NCI-H2107 treated with DMSO at 0.1 percent for 48 hours (cell line): ENCODE results near the gene TUT7.
A peak's percentile ranks its signal among the peaks of the same experiment; 100 is the strongest.
"Not testable (repeated sequence)": the region's sequence is repeated elsewhere in the genome, so short reads cannot be mapped to it uniquely, and the experiment has no call there.

Experiments used
- DNase-seq: peaks from one replicate; lab custom pipeline; 2025; ENCODE audit not compliant: unreplicated experiment; lab: John Stamatoyannopoulos, UW

The TUT7 gene

GRCh38 chr9:86354011-86354817 lies at the start of gene TUT7:
Gene TUT7, minus strand, starts transcription at chr9:86354410. Its CDS starts 1,211 bp downstream, at chr9:86353199.
- peak; percentile 89 for DNase-seq

- no peak for DNase-seq
These were observed 48.4 kb upstream of the TUT7 start for GRCh38 chr9:86402591-86402990.

- no peak for DNase-seq
These were observed 42.2 kb upstream of the TUT7 start for GRCh38 chr9:86396412-86396811.

- not testable (repeated sequence) for DNase-seq
These were observed 36.0 kb upstream of the TUT7 start for GRCh38 chr9:86390184-86390583.

- DNase-seq = no peak
These were observed 35.4 kb upstream of the TUT7 start for GRCh38 chr9:86389628-86390027.

GRCh38 chr9:86387376-86387775 lies 33.2 kb upstream of the TUT7 start:
- no peak for DNase-seq

- not testable (repeated sequence) for DNase-seq
These were observed 28.8 kb upstream of the TUT7 start for GRCh38 chr9:86383000-86383399.

- DNase-seq = no peak
These were observed 21.8 kb upstream of the TUT7 start for GRCh38 chr9:86376016-86376415.

GRCh38 chr9:86369810-86370209 lies 15.6 kb upstream of the TUT7 start:
- no peak for DNase-seq

GRCh38 chr9:86368871-86369521 lies 14.8 kb upstream of the TUT7 start:
- DNase-seq = no peak

GRCh38 chr9:86361176-86361575 lies 7.0 kb upstream of the TUT7 start:
- DNase-seq = no peak

- no peak for DNase-seq
These were observed 5.1 kb upstream of the TUT7 start for GRCh38 chr9:86359151-86359879.

GRCh38 chr9:86356871-86357866 lies 3.0 kb upstream of the TUT7 start:
- DNase-seq = no peak

- DNase-seq = no peak
These were observed 1.6 kb upstream of the TUT7 start for GRCh38 chr9:86355814-86356213.

- no peak for DNase-seq
These were observed 654 bp upstream of the TUT7 start for GRCh38 chr9:86354818-86355309.

- DNase-seq = peak; percentile 37
These were observed 577 bp downstream of the TUT7 start for GRCh38 chr9:86353655-86354010.

- no peak for DNase-seq
These were observed 1.7 kb downstream of the TUT7 start for GRCh38 chr9:86352440-86353077.

GRCh38 chr9:86351880-86352279 lies 2.3 kb downstream of the TUT7 start:
- DNase-seq = no peak

- no peak for DNase-seq
These were observed 4.0 kb downstream of the TUT7 start for GRCh38 chr9:86350006-86350760.
